GM21381 (cell line): ENCODE measurements around the gene RAD18.

Experiments used
- ATAC-seq: cut with Tn5 transposase; IDR thresholded peaks from one replicate; pipeline ENCODE4 v1.9.1; 2021; ENCODE audit warnings: mild to moderate bottlenecking, moderate library complexity; ENCODE audit not compliant: unreplicated experiment

The RAD18 gene

GRCh38 chr3:8870134-8870533 is 93.1 kb downstream of the RAD18 start:
- no peak for ATAC-seq

GRCh38 chr3:8869613-8870012 is 93.7 kb downstream of the RAD18 start:
- no peak for ATAC-seq

DNA sequence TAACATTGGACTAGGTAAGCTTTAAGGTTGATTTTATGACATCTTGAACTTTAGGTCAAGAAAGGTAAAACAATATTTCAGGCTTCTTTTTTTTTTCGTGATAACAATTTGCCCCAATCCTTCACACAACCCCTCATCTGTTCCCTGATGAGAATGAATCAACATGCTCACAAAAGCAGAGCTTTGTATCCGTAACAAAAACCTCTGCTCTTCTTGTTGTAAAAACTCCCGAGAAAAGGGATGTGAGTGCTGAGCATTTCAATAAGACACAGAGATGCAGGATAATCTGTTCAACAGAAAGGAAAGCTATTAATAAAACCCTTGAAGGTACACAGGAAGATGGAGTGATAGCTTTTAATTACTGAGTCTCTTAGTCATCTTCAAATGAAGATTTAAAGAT is 94.3 kb downstream of the RAD18 start:
- no peak for ATAC-seq

DNA sequence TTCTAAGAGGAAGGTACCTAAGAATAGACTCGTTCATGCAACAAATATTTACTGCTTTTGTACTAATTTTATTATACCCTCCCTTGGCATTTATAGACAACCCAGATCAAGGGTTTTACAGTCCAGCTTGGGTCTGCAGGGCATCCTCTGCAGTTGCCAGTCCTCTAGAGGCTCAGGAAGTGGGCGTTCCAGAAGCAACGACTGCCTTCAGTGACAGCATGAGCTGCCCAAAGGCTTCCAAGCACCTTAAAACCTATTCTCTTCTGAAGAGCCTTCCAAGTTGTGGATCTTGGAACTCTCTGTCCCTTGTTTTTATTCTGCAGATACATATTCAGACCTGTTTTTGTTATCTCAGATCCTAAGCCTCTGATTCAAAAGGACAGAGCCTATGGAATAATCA is 95.6 kb downstream of the RAD18 start:
- no peak for ATAC-seq

GRCh38 chr3:8865697-8866096 is 97.6 kb downstream of the RAD18 start:
- no peak for ATAC-seq

GRCh38 chr3:8864402-8865350 is 98.6 kb downstream of the RAD18 start:
- ATAC-seq, result no peak

DNA sequence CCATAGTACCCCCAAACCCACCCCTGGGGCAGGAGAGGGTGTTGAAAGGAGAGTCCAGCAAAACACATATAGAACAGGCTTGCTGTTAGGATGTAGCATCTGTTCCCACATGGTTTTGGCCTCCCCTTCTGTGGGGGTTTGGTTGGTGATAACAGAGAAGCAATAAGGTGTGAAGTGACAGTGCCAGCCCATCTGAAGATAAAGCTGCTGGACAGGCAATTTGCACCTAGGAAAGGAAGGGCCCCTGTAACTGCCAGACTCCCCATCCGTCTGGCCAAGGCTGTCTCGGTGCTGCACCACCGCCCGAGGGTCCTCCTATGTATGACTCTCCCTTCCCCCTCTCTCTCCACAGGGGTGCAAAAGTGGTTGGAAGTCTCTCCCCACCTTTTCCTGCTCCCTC is 99.4 kb downstream of the RAD18 start:
- no peak for ATAC-seq

DNA sequence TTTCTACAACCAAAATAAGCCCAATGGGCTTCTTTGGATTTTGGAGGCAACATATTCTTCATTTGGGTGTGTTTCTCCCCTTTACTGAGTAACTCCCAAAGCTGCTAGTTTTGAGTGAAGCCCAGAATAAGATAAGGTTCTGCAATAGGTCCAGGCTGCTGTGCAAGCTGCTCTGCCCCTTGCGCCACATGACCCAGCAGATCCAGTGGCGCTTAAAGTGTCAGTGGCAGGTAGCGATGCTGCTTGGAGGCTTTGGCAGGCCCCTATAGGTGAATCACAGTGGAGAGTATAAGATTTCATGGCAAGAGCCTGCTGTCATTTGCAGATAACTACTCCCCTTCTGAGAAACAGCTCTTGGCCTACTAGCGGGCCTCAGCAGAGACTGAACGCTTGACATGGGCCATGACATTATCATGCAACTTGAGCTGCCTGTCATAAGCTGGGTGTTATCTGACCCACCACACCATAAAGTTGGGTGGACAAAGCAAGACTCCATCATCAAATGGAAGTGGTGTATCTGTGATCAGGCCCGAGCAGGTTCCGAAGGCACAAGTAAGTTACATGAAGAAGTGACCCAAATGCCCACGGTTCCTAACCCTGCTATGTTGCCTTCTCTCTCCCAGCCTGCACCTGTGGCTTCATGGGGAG is 105.4 kb downstream of the RAD18 start:
- no peak for ATAC-seq

- ATAC-seq, result no peak
Measured at GRCh38 chr3:8856721-8857120, 106.6 kb downstream of the RAD18 start.

- no peak for ATAC-seq
Measured at GRCh38 chr3:8856071-8856470, 107.2 kb downstream of the RAD18 start.

GRCh38 chr3:8854656-8855055 is 108.6 kb downstream of the RAD18 start:
- ATAC-seq, result no peak

- ATAC-seq, result no peak
Measured at GRCh38 chr3:8853081-8853480, 110.2 kb downstream of the RAD18 start.

DNA sequence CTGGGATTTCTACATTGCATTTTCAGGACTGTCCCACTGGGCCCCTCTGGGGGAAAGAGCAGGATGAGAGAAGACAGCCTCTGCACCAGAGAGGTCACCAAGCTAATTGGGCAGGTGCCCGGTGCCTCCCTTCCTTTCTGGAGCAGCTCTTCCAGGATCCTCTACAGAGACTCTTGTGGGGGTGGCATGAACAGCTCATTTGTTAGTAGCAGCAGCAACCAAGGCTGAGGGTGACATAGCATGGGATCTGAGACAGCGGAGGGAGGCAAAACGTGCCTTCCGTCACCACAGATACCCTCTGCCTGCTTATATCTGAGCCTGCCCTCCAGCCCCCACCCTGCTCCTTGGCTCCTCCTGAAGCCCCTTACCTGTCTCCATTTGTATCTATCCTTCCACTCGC is 110.8 kb downstream of the RAD18 start:
- no peak for ATAC-seq

- no peak for ATAC-seq
Measured at GRCh38 chr3:8851703-8852102, 111.6 kb downstream of the RAD18 start.

GRCh38 chr3:8848696-8849131 is 114.6 kb downstream of the RAD18 start:
- no peak for ATAC-seq

- no peak for ATAC-seq
Measured at GRCh38 chr3:8847317-8847716, 116.0 kb downstream of the RAD18 start.

DNA sequence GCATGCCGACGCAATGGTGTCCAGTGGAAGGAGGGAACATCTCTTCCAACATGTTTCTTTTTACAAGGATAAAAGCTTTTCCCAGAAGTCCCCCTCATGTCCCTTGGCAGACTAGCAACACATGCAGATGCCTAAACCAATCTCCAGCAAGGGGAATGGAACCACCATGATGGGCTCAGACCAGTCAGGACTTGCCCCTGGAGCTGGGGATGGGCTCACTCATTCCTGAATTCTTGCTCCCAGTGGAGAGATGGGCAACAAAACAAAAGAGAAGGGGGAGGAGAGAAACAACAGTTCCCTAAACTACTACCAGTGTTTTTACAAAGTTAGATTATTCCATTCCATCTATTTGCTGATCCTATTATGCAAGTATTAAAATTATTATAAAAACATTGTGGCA is 117.1 kb downstream of the RAD18 start:
- ATAC-seq, result no peak

- no peak for ATAC-seq
Measured at GRCh38 chr3:8845641-8846040, 117.6 kb downstream of the RAD18 start.

GRCh38 chr3:8843347-8843746 is 119.9 kb downstream of the RAD18 start:
- ATAC-seq, result no peak

GRCh38 chr3:8842293-8842692 is 121.0 kb downstream of the RAD18 start:
- no peak for ATAC-seq

GRCh38 chr3:8841472-8841871 is 121.8 kb downstream of the RAD18 start:
- no peak for ATAC-seq

GRCh38 chr3:8840556-8840955 is 122.7 kb downstream of the RAD18 start:
- ATAC-seq, result no peak
